AG09319 (cell line): Measurements from ENCODE around the gene NIP7.

ENCODE experiments used
- DNase-seq: peaks from one replicate; pipeline ENCODE4 v3.0.0-alpha.2; 2010; ENCODE audit warnings: low read depth; ENCODE audit errors: extremely low read depth
- TF ChIP-seq, protein P1 (sequence below): IDR thresholded peaks from 2 replicates; pipeline ENCODE4 v1.5.1; 2011; ENCODE audit warnings: low read depth, mild to moderate bottlenecking, inconsistent platforms, low read length, moderate library complexity

Gene NIP7

DNA sequence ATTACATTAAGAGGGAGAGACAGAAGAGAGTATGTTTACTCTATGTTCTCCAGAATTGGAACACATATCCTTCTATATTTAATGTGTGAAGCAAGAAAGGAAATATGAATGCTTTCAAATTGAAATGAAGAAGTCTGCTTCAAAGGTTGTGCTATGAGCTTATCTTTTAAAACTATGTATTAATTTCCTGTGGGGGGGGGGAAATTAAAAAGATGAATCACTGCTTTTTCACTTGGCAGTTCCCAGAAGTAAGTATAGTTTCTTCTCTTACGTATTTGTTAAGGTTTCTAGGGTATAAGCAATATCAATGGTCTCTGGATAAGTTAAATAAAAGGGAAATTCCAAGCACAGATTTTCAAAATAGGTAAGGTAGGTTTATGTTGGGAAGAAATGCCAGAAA is 39.2 kb downstream of the NIP7 start:
- no peak for DNase-seq
- TF ChIP-seq, protein P1, sequence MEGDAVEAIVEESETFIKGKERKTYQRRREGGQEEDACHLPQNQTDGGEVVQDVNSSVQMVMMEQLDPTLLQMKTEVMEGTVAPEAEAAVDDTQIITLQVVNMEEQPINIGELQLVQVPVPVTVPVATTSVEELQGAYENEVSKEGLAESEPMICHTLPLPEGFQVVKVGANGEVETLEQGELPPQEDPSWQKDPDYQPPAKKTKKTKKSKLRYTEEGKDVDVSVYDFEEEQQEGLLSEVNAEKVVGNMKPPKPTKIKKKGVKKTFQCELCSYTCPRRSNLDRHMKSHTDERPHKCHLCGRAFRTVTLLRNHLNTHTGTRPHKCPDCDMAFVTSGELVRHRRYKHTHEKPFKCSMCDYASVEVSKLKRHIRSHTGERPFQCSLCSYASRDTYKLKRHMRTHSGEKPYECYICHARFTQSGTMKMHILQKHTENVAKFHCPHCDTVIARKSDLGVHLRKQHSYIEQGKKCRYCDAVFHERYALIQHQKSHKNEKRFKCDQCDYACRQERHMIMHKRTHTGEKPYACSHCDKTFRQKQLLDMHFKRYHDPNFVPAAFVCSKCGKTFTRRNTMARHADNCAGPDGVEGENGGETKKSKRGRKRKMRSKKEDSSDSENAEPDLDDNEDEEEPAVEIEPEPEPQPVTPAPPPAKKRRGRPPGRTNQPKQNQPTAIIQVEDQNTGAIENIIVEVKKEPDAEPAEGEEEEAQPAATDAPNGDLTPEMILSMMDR: no peak

DNA sequence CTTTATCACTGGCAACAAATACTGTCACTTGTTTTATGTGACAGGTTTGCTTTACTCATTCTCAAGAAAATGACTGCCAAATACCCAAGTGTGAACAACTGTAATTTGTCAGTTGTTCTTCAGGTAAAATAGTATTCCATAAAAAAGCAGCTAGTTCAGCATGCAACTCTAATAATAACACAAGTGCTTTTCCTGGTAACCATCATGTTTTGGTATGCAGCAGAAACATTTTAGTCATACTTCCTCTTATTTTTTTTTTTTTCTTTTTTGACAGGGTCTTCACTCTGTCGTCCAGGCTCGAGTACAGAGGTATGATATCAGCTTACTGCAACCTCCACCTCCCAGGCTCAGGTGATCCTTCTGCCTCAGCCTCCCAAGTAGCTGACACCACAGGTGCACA is 41.7 kb downstream of the NIP7 start:
- DNase-seq: no peak
- TF ChIP-seq, protein P1: no peak

DNA sequence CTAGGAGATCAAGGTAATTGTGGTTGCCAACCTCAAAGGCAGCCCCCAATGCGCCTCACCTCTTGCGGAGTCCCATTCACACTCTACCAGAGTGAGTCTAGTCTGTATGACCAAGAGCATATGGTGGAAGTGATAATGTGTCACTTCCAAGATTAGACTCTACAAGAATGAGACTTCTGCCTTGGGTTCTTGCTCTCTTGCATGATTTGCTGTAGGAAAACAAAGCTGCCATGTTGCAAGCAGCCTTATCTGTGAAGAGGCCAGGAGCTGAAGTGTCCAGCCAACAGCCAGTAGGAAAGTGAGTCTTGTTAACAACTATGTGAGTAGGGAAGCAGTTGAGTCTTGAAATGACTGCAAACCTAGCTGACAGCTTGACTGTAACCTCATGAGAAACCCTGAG is 42.8 kb downstream of the NIP7 start:
- TF ChIP-seq, protein P1: no peak
- DNase-seq: no peak

DNA sequence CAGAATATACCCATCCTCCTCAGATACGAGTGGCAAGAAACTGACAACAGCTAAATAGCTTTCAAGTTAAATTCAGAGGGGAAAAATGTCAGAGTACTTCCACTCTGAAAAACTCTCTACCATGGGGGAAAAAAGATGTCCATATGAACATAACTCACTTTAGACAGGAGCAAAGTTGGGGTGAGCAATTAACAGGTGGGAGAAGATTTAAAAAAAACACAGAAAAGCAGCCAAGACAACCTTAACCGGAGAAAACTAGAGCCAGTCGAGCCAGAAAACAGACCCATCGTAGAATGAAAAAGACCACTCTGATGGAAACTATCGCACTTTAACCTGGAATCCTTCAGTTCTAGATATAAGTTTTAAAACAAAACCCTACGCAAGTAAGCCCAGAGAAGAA is 45.4 kb downstream of the NIP7 start:
- TF ChIP-seq, protein P1: no peak
- DNase-seq: no peak

DNA sequence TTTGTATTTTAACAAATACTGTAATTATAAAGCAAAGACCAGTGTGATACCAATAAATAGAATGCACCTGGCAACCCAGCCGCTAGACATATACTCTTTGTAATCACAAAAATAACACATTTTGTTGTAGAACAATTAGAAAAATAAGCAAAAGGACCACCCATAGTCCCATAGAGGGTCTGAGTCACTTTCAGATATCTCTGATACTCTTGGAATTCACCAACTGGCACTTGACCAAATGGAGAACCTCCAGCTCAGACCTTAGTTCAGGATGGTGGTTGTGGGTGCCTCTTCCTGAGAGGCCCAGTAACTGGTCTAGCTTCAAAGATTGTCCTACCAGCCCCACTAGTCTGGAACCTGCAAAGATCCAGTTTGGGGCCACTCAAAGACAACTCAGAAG is 47.0 kb downstream of the NIP7 start:
- no peak for DNase-seq
- TF ChIP-seq, protein P1: no peak
